ENCODE measurements around the gene ADAMTS7. TPM values are rescaled to one million over a fixed set of nuclear protein-coding genes. Genes with fewer than 3 reads are reported as not detected.

ADAMTS7 gene
- total RNA-seq, 1 donor from 2014 or later, result 8.6 TPM

Small RNAs within 50 kb of the gene (small RNA-seq; reads per million reads assigned to genes)
- not detected for gene AC022748.3

Other genes with a start within 250 kb of the ADAMTS7 start
- gene CHRNA5, start 245.9 kb downstream of the ADAMTS7 start, total RNA-seq, result 11.4 TPM
- gene CHRNA3, start 190.5 kb downstream of the ADAMTS7 start, total RNA-seq, result 0.41 TPM
- gene CHRNB4, start 170.3 kb downstream of the ADAMTS7 start, total RNA-seq, result 0.41 TPM
- 1,097 TPM for gene MORF4L1, start 61.4 kb upstream of the ADAMTS7 start, total RNA-seq
- 4.9 TPM for gene CTSH, start 133.6 kb upstream of the ADAMTS7 start, total RNA-seq